Measurements from ENCODE around the gene ELMOD2.

Gene ELMOD2

DNA sequence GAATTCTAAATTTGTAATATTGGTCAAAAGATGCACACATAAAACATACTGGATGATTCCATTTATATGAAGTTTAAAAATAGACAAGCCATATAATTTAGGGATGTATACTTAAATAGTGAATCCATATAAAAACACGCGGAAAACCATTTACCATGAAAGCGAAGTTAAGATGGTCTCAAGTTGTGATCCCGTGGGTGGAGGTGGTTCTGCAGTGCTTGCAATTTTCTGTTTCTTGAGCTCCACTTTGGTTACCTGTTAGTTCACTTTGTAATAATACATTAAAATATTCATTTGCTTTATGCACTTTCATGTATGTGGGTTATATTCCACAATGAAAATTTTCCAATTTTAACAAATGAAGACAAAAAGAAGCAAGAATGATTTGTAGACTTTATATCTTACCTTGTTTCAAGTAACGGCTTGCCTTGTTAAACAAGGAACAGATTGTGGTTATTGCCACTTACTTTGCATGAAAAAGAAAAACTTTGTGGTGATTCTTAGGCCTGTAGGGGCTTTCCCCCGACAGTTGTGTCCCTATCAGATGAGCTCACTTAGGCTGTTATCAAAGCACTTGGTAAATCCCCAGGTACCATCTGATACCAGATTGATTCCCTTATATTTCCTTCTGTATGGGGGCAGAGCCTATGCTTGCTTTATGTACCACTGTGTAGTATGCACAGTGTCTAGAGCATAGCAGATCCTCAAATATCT lies 32.6 kb downstream of the ELMOD2 start:
- Histone ChIP-seq H3K9ac (ENCODE audit: low read length) (no peak overlapping the region), H3K36me3 (ENCODE audit: control insufficient read depth in 1 of 2, insufficient read depth in 2 of 2, low read length in 2 of 2) (no peaks in the 10 kb centered on the region), H3K14ac (ENCODE audit: low read length) (no peak overlapping the region), H3K27me3 (ENCODE audit: insufficient read depth, low read length) (no peaks in the 10 kb centered on the region), H2BK5ac (ENCODE audit: low read depth, low read length, poor library complexity) (no peak overlapping the region), H3K23ac (ENCODE audit: low read length) (no peak overlapping the region), H4K12ac (ENCODE audit: low read depth, low read length) (no peak overlapping the region), H4K91ac (ENCODE audit: low read depth, low read length) (no peak overlapping the region), H4K8ac (ENCODE audit: low read depth, low read length) (no peak overlapping the region), H3K4me2 (ENCODE audit: low read length) (no peak overlapping the region), H3K9me3 (ENCODE audit: insufficient read depth, low read depth, low read length) (no peaks in the 10 kb centered on the region), H3K79me1 (ENCODE audit: low read length) (no peaks in the 10 kb centered on the region), H3K4me3 (ENCODE audit: low read depth, low read length) (no peak overlapping the region), H3K79me2 (ENCODE audit: control insufficient read depth, insufficient read depth, low read length, poor library complexity) (no peaks in the 10 kb centered on the region), H3K18ac (ENCODE audit: low read length) (no peak overlapping the region), H3K27ac (ENCODE audit: low read depth, low read length) (no peak overlapping the region), H2BK120ac (ENCODE audit: insufficient read depth, low read length, poor library complexity) (no peak overlapping the region), H3K4ac (ENCODE audit: low read depth, low read length) (no peak overlapping the region), H3K4me1 (ENCODE audit: control insufficient read depth in 1 of 2, insufficient read depth in 2 of 2, low read length in 2 of 2) (no peaks in the 10 kb centered on the region), H2BK12ac (ENCODE audit: low read length) (no peak overlapping the region), H2AK5ac (ENCODE audit: low read length) (no peak overlapping the region), H2AFZ (ENCODE audit: insufficient read depth, low read length, poor library complexity) (no peak overlapping the region)
- no CpG with 5 or more reads among the region's 6 CpGs for WGBS (ENCODE audit: extremely low coverage, insufficient coverage, insufficient read length)
- no peak for DNase-seq

DNA sequence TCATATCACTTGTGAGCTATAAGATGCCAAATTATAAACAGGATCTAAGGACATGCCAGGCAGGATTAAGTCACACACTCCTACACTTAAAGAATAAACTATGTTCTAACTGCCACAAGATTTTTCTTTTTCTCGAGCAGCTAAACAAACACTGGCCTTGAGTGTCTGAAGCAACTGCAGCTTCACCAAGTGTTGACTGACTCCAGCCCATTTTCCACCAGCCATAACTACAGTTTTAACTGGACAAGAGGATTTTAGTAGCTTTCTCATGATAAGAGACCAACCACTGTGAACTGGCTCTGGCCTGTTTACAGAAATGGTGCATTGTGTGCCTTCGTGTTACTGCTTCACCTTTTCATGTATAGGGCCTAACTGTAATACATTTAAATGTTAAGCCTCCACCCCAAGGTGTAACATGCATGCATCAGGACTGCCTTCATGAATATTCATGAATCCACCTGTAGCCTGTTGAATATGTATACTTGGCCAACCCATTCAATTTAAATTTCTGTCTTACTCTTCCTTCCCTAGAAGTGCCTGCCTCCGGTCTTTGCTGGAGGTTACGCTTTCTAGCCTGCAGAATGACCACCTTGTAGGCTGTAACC lies 34.0 kb downstream of the ELMOD2 start:
- Histone ChIP-seq H3K27me3 (ENCODE audit: insufficient read depth, low read length) (no peaks in the 10 kb centered on the region), H2AFZ (ENCODE audit: insufficient read depth, low read length, poor library complexity) (no peak overlapping the region), H3K9ac (ENCODE audit: low read length) (no peak overlapping the region), H3K79me1 (ENCODE audit: low read length) (no peaks in the 10 kb centered on the region), H3K14ac (ENCODE audit: low read length) (no peak overlapping the region), H3K23ac (ENCODE audit: low read length) (no peak overlapping the region), H4K91ac (ENCODE audit: low read depth, low read length) (no peak overlapping the region), H3K18ac (ENCODE audit: low read length) (no peak overlapping the region), H3K27ac (ENCODE audit: low read depth, low read length) (no peak overlapping the region), H3K4me2 (ENCODE audit: low read length) (no peak overlapping the region), H3K4ac (ENCODE audit: low read depth, low read length) (no peak overlapping the region), H3K79me2 (ENCODE audit: control insufficient read depth, insufficient read depth, low read length, poor library complexity) (no peaks in the 10 kb centered on the region), H2BK120ac (ENCODE audit: insufficient read depth, low read length, poor library complexity) (no peak overlapping the region), H3K9me3 (ENCODE audit: insufficient read depth, low read depth, low read length) (no peaks in the 10 kb centered on the region), H2BK12ac (ENCODE audit: low read length) (no peak overlapping the region), H4K12ac (ENCODE audit: low read depth, low read length) (no peak overlapping the region), H4K8ac (ENCODE audit: low read depth, low read length) (no peak overlapping the region), H3K36me3 (ENCODE audit: control insufficient read depth in 1 of 2, insufficient read depth in 2 of 2, low read length in 2 of 2) (no peaks in the 10 kb centered on the region), H2AK5ac (ENCODE audit: low read length) (no peak overlapping the region), H2BK5ac (ENCODE audit: low read depth, low read length, poor library complexity) (no peak overlapping the region), H3K4me1 (ENCODE audit: control insufficient read depth in 1 of 2, insufficient read depth in 2 of 2, low read length in 2 of 2) (no peaks in the 10 kb centered on the region), H3K4me3 (ENCODE audit: low read depth, low read length) (no peak overlapping the region)
- no CpG with 5 or more reads among the region's 4 CpGs for WGBS (ENCODE audit: extremely low coverage, insufficient coverage, insufficient read length)
- DNase-seq = no peak

DNA sequence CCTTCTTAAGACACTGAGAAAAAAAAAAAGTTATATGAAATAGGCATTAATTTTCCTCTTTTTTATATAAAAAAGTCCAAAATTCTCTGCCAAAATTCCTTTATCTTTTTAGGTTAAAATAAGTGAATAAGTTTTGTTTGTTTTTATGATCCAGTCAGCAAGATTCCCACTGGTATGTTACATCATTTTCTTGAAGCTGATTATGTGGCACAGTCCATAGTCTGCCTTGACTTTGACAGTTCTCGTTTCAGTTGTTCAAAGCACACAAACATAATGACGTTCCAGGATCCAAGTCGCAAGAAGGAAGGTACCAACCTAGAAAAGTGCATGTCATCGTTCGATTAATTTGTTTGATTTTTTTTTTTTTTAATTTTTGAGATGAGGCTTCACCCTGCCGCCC lies 35.7 kb downstream of the ELMOD2 start:
- Histone ChIP-seq H2BK12ac (ENCODE audit: low read length) (no peak overlapping the region), H4K91ac (ENCODE audit: low read depth, low read length) (no peak overlapping the region), H3K4me1 (ENCODE audit: control insufficient read depth in 1 of 2, insufficient read depth in 2 of 2, low read length in 2 of 2) (no peaks in the 10 kb centered on the region), H3K36me3 (ENCODE audit: control insufficient read depth in 1 of 2, insufficient read depth in 2 of 2, low read length in 2 of 2) (no peaks in the 10 kb centered on the region), H3K4me3 (ENCODE audit: low read depth, low read length) (no peak overlapping the region), H2BK5ac (ENCODE audit: low read depth, low read length, poor library complexity) (no peak overlapping the region), H3K14ac (ENCODE audit: low read length) (no peak overlapping the region), H3K27ac (ENCODE audit: low read depth, low read length) (no peak overlapping the region), H3K9ac (ENCODE audit: low read length) (no peak overlapping the region), H3K18ac (ENCODE audit: low read length) (no peak overlapping the region), H3K4ac (ENCODE audit: low read depth, low read length) (no peak overlapping the region), H2AK5ac (ENCODE audit: low read length) (no peak overlapping the region), H3K27me3 (ENCODE audit: insufficient read depth, low read length) (no peaks in the 10 kb centered on the region), H4K12ac (ENCODE audit: low read depth, low read length) (no peak overlapping the region), H3K79me1 (ENCODE audit: low read length) (no peaks in the 10 kb centered on the region), H4K8ac (ENCODE audit: low read depth, low read length) (no peak overlapping the region), H3K9me3 (ENCODE audit: insufficient read depth, low read depth, low read length) (no peaks in the 10 kb centered on the region), H2AFZ (ENCODE audit: insufficient read depth, low read length, poor library complexity) (no peak overlapping the region), H2BK120ac (ENCODE audit: insufficient read depth, low read length, poor library complexity) (no peak overlapping the region), H3K23ac (ENCODE audit: low read length) (no peak overlapping the region), H3K4me2 (ENCODE audit: low read length) (no peak overlapping the region), H3K79me2 (ENCODE audit: control insufficient read depth, insufficient read depth, low read length, poor library complexity) (no peaks in the 10 kb centered on the region)
- DNase-seq = no peak
- WGBS (ENCODE audit: extremely low coverage, insufficient coverage, insufficient read length) = no CpG with 5 or more reads among the region's 6 CpGs

DNA sequence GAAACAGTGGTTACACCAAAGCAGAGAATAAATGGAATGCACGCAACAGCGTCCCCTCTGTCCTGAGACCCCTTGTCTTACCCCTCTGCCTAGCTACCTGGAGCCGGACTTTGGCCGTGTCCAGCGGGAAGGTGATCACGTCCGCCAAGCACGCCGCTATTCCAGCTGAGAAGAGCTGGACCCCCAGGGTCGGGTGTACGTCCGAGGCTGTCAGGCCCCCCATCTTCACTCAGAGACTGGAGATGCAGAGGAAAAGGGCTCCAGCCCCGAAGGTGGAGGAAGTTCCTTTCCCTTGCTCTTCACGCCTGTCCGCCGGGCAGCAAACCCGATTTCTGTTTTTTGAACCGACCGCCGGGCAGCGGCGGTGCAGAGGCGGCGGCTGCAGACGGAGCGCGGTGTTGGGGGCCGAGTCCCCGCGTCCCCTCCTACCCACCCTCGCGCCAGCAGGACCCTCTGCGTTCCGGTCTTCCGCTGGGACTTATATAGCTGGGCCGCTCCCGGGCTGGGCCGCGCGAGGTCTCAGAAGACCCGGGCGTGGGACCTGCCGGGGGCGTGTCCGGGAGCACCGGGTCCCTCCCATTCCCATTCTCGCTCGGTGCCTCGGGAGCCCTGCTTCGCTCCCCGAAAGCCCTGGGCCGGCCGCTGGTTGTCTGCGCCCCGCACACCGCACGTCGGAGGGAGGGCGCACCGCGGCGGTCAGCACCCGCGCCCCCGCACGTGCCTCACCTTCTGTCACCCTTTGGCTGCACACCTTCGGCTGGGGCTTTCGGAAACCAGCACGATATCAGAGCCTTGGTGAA lies 44.7 kb downstream of the ELMOD2 start, which contains the start of gene UCP1:
Gene UCP1, minus strand, starts transcription at position 455 of the 800 bp plus-strand sequence. Its CDS starts 232 bp downstream, at position 223.
- Histone ChIP-seq H3K79me2 (ENCODE audit: control insufficient read depth, insufficient read depth, low read length, poor library complexity) (no peaks in the 10 kb centered on the region), H3K27ac (ENCODE audit: low read depth, low read length) (no peak within 1 kb of the TSS), H4K12ac (ENCODE audit: low read depth, low read length) (no peak within 1 kb of the TSS), H3K14ac (ENCODE audit: low read length) (no peak within 1 kb of the TSS), H2AFZ (ENCODE audit: insufficient read depth, low read length, poor library complexity) (peak within 1 kb of the TSS; percentile 21), H3K4me3 (ENCODE audit: low read depth, low read length) (peak within 1 kb of the TSS; percentile 59), H3K4me2 (ENCODE audit: low read length) (peak within 1 kb of the TSS; percentile 89), H3K18ac (ENCODE audit: low read length) (no peak within 1 kb of the TSS), H3K9ac (ENCODE audit: low read length) (no peak within 1 kb of the TSS), H2BK120ac (ENCODE audit: insufficient read depth, low read length, poor library complexity) (no peak within 1 kb of the TSS), H3K4me1 (ENCODE audit: control insufficient read depth in 1 of 2, insufficient read depth in 2 of 2, low read length in 2 of 2) (peaks cover 6 to 9% of the 10 kb centered on the region in 2 experiments), H3K4ac (ENCODE audit: low read depth, low read length) (no peak within 1 kb of the TSS), H2BK5ac (ENCODE audit: low read depth, low read length, poor library complexity) (no peak within 1 kb of the TSS), H4K8ac (ENCODE audit: low read depth, low read length) (no peak within 1 kb of the TSS), H3K23ac (ENCODE audit: low read length) (no peak within 1 kb of the TSS), H2AK5ac (ENCODE audit: low read length) (no peak within 1 kb of the TSS), H3K27me3 (ENCODE audit: insufficient read depth, low read length) (peaks cover 35% of the 10 kb centered on the region), H4K91ac (ENCODE audit: low read depth, low read length) (no peak within 1 kb of the TSS), H2BK12ac (ENCODE audit: low read length) (no peak within 1 kb of the TSS), H3K36me3 (ENCODE audit: control insufficient read depth in 1 of 2, insufficient read depth in 2 of 2, low read length in 2 of 2) (no peaks in the 10 kb centered on the region), H3K9me3 (ENCODE audit: insufficient read depth, low read depth, low read length) (peaks cover 7% of the 10 kb centered on the region), H3K79me1 (ENCODE audit: low read length) (no peaks in the 10 kb centered on the region)
- peak in 1 of 2 donors; percentile 24 for DNase-seq
- WGBS (ENCODE audit: extremely low coverage, insufficient coverage, insufficient read length) = no CpG with 5 or more reads among the region's 69 CpGs
